SK-N-SH (cell line): ENCODE data around the gene DDX46. TPM values are rescaled to one million over a fixed set of nuclear protein-coding genes. Genes with fewer than 3 reads are reported as not detected.

Experiments used
- CTCF ChIA-PET: fragments of 300-600, 350-600 bp; formaldehyde crosslinking; extraction: SDS; loops from one replicate; lab custom pipeline; 2021; lab: Yijun Ruan, JAX
- POLR2A ChIA-PET: fragments of 350-600 bp; sonication (Branson Sonifier 250); formaldehyde crosslinking; extraction: SDS; loops from one replicate; lab custom pipeline; 2020; ENCODE audit warnings: antibody characterized with exemption, inconsistent platforms; lab: Yijun Ruan, JAX
- DNase-seq: peaks from one replicate; pipeline ENCODE4 v3.0.0; 2012
- H2AFZ ChIP-seq: fragments of 200-600 bp; sonication (generic); 2 replicates; pipeline ENCODE4 v1.8.1; 2016; ENCODE audit warnings: antibody characterized with exemption, mild to moderate bottlenecking, low read depth
- H3F3A ChIP-seq: fragments of 200-600 bp; sonication (generic); replicated peaks from 2 replicates; pipeline ENCODE3; 2016; ENCODE audit warnings: antibody characterized with exemption, mild to moderate bottlenecking; ENCODE audit not compliant: insufficient read depth
- H3K27ac ChIP-seq, 2 experiments: fragments of 200-500 bp in 1 of 2; fragments of 200-600 bp in 1 of 2; sonication (Bioruptor generic) in 1 of 2; sonication (generic), shearing (Covaris generic) in 1 of 2; 2 replicates each; pipeline versions ENCODE4 v1.5.1 to v1.6.1; 2014 to 2016; ENCODE audit warnings: low read depth in 2 of 2, inconsistent platforms in 1 of 2, low read length in 1 of 2, mild to moderate bottlenecking in 1 of 2, mixed read lengths in 1 of 2
- H3K27me3 ChIP-seq: fragments of 200-600 bp; sonication (generic), shearing (Covaris generic); 2 replicates; pipeline ENCODE4 v1.6.1; 2016; ENCODE audit warnings: mixed run types; ENCODE audit not compliant: insufficient read depth
- H3K36me3 ChIP-seq, 2 experiments: fragments of 200-500 bp in 1 of 2; fragments of 200-600 bp in 1 of 2; sonication (Bioruptor generic) in 1 of 2; sonication (generic) in 1 of 2; replicated peaks in 1 of 2; 2 replicates each; pipeline versions ENCODE3 to v1.5.1; 2014 to 2016; ENCODE audit warnings: low read length in 1 of 2, mild to moderate bottlenecking in 1 of 2; ENCODE audit not compliant: insufficient read depth in 2 of 2, control insufficient read depth in 1 of 2
- H3K4me1 ChIP-seq, 2 experiments: fragments of 200-500 bp in 1 of 2; fragments of 200-600 bp in 1 of 2; sonication (Bioruptor generic) in 1 of 2; sonication (generic), shearing (Covaris generic) in 1 of 2; 2 replicates each; pipeline versions ENCODE4 v1.5.1 to v1.6.1; 2014 to 2016; ENCODE audit warnings: low read depth in 1 of 2, low read length in 1 of 2, mixed run types in 1 of 2; ENCODE audit not compliant: insufficient read depth in 2 of 2, control insufficient read depth in 1 of 2
- H3K4me2 ChIP-seq: fragments of 200-600 bp; sonication (generic), shearing (Covaris generic); 2 replicates; pipeline ENCODE4 v1.6.1; 2017; ENCODE audit warnings: mixed run types
- H3K4me3 ChIP-seq, 2 experiments: fragments of 200-500 bp in 1 of 2; fragments of 200-600 bp in 1 of 2; sonication (Bioruptor generic) in 1 of 2; sonication (generic), shearing (Covaris generic) in 1 of 2; 2 replicates each; pipeline versions ENCODE4 v1.5.1 to v1.8.1; 2014 to 2016; ENCODE audit warnings: low read depth in 2 of 2, inconsistent platforms in 1 of 2, low read length in 1 of 2, mild to moderate bottlenecking in 1 of 2, mixed read lengths in 1 of 2, moderate library complexity in 1 of 2
- H3K79me2 ChIP-seq: fragments of 200-600 bp; sonication (generic); 2 replicates; pipeline ENCODE4 v1.8.1; 2017; ENCODE audit warnings: mild to moderate bottlenecking; ENCODE audit not compliant: insufficient read depth
- H3K9ac ChIP-seq: fragments of 200-600 bp; sonication (generic); 2 replicates; pipeline ENCODE4 v1.6.1; 2017; ENCODE audit warnings: mixed run types
- H3K9me2 ChIP-seq: fragments of 200-600 bp; sonication (generic); 2 replicates; pipeline ENCODE4 v1.6.1; 2017; ENCODE audit warnings: mixed run types
- H3K9me3 ChIP-seq: fragments of 200-600 bp; sonication (generic); 2 replicates; pipeline ENCODE4 v1.6.1; 2017; ENCODE audit warnings: mixed run types, mild to moderate bottlenecking, moderate library complexity
- H4K20me1 ChIP-seq: fragments of 200-600 bp; sonication (generic); 2 replicates; pipeline ENCODE4 v1.6.1; 2017; ENCODE audit warnings: mild to moderate bottlenecking, mixed run types; ENCODE audit not compliant: insufficient read depth
- CHD2 ChIP-seq: fragments of 150-350 bp; IDR thresholded peaks from 2 replicates; pipeline ENCODE4 v1.6.1; 2018; ENCODE audit warnings: low read length; ENCODE audit not compliant: partially characterized antibody
- ELF1 ChIP-seq: IDR thresholded peaks from 2 replicates; pipeline ENCODE4 v1.4.0; 2012
- EP300 ChIP-seq, 2 experiments: IDR thresholded peaks; 2 replicates each; pipeline versions ENCODE4 v1.4.0 to v1.6.1; 2012; ENCODE audit warnings: borderline replicate concordance in 1 of 2, low read depth in 1 of 2, low read length in 1 of 2
- FOSL2 ChIP-seq: IDR thresholded peaks from 2 replicates; pipeline ENCODE4 v1.4.0; 2012; ENCODE audit warnings: low read depth, mild to moderate bottlenecking, moderate library complexity, borderline replicate concordance
- FOXJ3 ChIP-seq: sonication (generic); formaldehyde crosslinking; IDR thresholded peaks from 2 replicates; pipeline ENCODE4 v1.5.1; 2020; ENCODE audit warnings: mild to moderate bottlenecking, missing genetic modification reagents
- GABPA ChIP-seq: IDR thresholded peaks from 2 replicates; pipeline ENCODE4 v1.4.0; 2012; ENCODE audit warnings: low read depth, mild to moderate bottlenecking
- JUND ChIP-seq: IDR thresholded peaks from 2 replicates; pipeline ENCODE4 v1.4.0; 2012
- MAX ChIP-seq: IDR thresholded peaks from 2 replicates; pipeline ENCODE4 v1.4.0; 2012; ENCODE audit warnings: low read depth
- MXI1 ChIP-seq: IDR thresholded peaks from 2 replicates; pipeline ENCODE4 v1.6.1; 2012; ENCODE audit warnings: mild to moderate bottlenecking, low read depth, low read length, improper control_type of control experiment
- NFIC ChIP-seq: IDR thresholded peaks from 2 replicates; pipeline ENCODE4 v1.4.0; 2012; ENCODE audit warnings: borderline replicate concordance
- PBX3 ChIP-seq: IDR thresholded peaks from 2 replicates; pipeline ENCODE4; 2012
- POLR2AphosphoS5 ChIP-seq: IDR thresholded peaks from 2 replicates; pipeline ENCODE4 v1.6.1; 2012; ENCODE audit warnings: low read depth, low read length
- REST ChIP-seq: IDR thresholded peaks from 2 replicates; pipeline ENCODE4 v1.6.1; 2012; ENCODE audit warnings: mild to moderate bottlenecking, low read depth, low read length, moderate library complexity
- RFX5 ChIP-seq: IDR thresholded peaks from 2 replicates; pipeline ENCODE4 v1.6.1; 2012; ENCODE audit warnings: mild to moderate bottlenecking, improper control_type of control experiment, low read length
- SIN3A ChIP-seq: IDR thresholded peaks from 2 replicates; pipeline ENCODE4 v1.6.1; 2012; ENCODE audit warnings: low read depth, mild to moderate bottlenecking, low read length, moderate library complexity, borderline replicate concordance
- SMC3 ChIP-seq: IDR thresholded peaks from 2 replicates; pipeline ENCODE4 v1.6.1; 2012; ENCODE audit warnings: low read depth, low read length, improper control_type of control experiment
- TAF1 ChIP-seq: IDR thresholded peaks from 2 replicates; pipeline ENCODE4 v1.6.1; 2012; ENCODE audit warnings: low read depth, mild to moderate bottlenecking, low read length, moderate library complexity, borderline replicate concordance
- TCF12 ChIP-seq: IDR thresholded peaks from 2 replicates; pipeline ENCODE4 v1.4.0; 2012
- TEAD4 ChIP-seq: IDR thresholded peaks from 2 replicates; pipeline ENCODE4 v1.4.0; 2012; ENCODE audit warnings: mild to moderate bottlenecking, borderline replicate concordance; ENCODE audit not compliant: insufficient read depth
- USF1 ChIP-seq: IDR thresholded peaks from 2 replicates; pipeline ENCODE4 v1.4.0; 2012; ENCODE audit warnings: low read depth, borderline replicate concordance
- USF2 ChIP-seq: fragments of 150-350 bp; IDR thresholded peaks from 2 replicates; pipeline ENCODE4 v1.6.1; 2017; ENCODE audit warnings: antibody characterized with exemption, low read length, low read depth, borderline replicate concordance
- YY1 ChIP-seq: IDR thresholded peaks from 2 replicates; pipeline ENCODE4 v1.4.0; 2012; ENCODE audit warnings: low read depth, mild to moderate bottlenecking
- ZBTB33 ChIP-seq: IDR thresholded peaks from 2 replicates; pipeline ENCODE4 v1.4.0; 2012; ENCODE audit warnings: low read depth, borderline replicate concordance
- WGBS: methylation state at CpG from one replicate; pipeline ENCODE4 v1.1.6; 2017; ENCODE audit warnings: low lambda C conversion rate; 5-methylcytosine and 5-hydroxymethylcytosine counted together
- polyA plus RNA-seq, 3 experiments: library from polyadenylated mRNA; depleted of rRNA; stranded (reverse); fragments of >200 nt; gene quantifications; 2 replicates each; pipeline ENCODE4 v1.2.3, GENCODE V29; 2012

DDX46 gene
- polyA plus RNA-seq, 1 of the 3 experiments (the other 2 are of a cell fraction), result 20.3 TPM

GRCh38 chr5:134873987-134874830 is 115.6 kb downstream of the DDX46 start, which contains the start of gene TXNDC15:
Gene TXNDC15, plus strand, starts transcription at chr5:134874371. Its CDS starts 57 bp downstream, at chr5:134874428.
- Histone ChIP-seq H4K20me1 (no peaks in the 10 kb centered on the region), H3K27me3 (no peaks in the 10 kb centered on the region), H3K27ac (peak within 1 kb of the TSS; percentile 89), H3K4me3 (peak within 1 kb of the TSS; percentile 70 to 78), H3K36me3 (peaks cover 0 to 4% of the 10 kb centered on the region in 2 experiments), H3K4me2 (peak within 1 kb of the TSS; percentile 87), H3F3A (peaks cover 19% of the 10 kb centered on the region), H3K4me1 (peaks cover 9 to 22% of the 10 kb centered on the region in 2 experiments; a peak in 2 of 4 replicates), H3K79me2 (peaks cover 40% of the 10 kb centered on the region), H3K9me3 (no peaks in the 10 kb centered on the region), H3K9ac (peak within 1 kb of the TSS; percentile 92), H3K9me2 (no peaks in the 10 kb centered on the region), H2AFZ (peak within 1 kb of the TSS; percentile 99)
- 11% methylated on average over 33 of the region's 79 CpGs for WGBS
- POLR2A ChIA-PET, result interaction anchor here (0.6 to 1.8 kb wide), 10 partner anchors 11 to 561 kb away, joined by 3 to 17 read pairs (median 6); partner anchors contain the start of genes C5orf24, CAMLG, DDX46 and PCBD2
- peak; percentile 93 for DNase-seq
- CTCF ChIA-PET, result interaction anchor here (1.3 to 3.4 kb wide), 5 partner anchors 12 to 117 kb away, joined by 3 to 18 read pairs (median 5); partner anchors contain the start of gene PCBD2
- TF ChIP-seq ZBTB33 (no peak), SIN3A (peak; percentile 70; the same call in 1 of the 2 replicates), FOXJ3 (CRISPR knock-in tag) (0 out of 2 replicates have a peak, but pooled peaks have one; percentile 34), TAF1 (peak; percentile 97), MXI1 (peak; percentile 71; the same call in 1 of the 2 replicates), NFIC (no peak; the same call in 1 of the 2 replicates), YY1 (peak; percentile 100), ELF1 (peak; percentile 78), TCF12 (peak; percentile 16; the same call in 1 of the 2 replicates), USF1 (peak; percentile 5; the same call in 1 of the 2 replicates), EP300 (IDR thresholded peaks at IDR 0.05; ENCODE audit: borderline replicate concordance in 1 of 2, low read depth in 1 of 2, low read length in 1 of 2) (0 out of 4 replicates have a peak, but pooled peaks of 1 of the 2 experiments have one; percentile 14), RFX5 (no peak), MAX (peak; percentile 72), GABPA (no peak; the same call in 1 of the 2 replicates), POLR2AphosphoS5 (peak; percentile 91), JUND (no peak), USF2 (no peak), CHD2 (peak; percentile 54), REST (peak; percentile 74), FOSL2 (no peak), TEAD4 (no peak), SMC3 (no peak), PBX3 (peak; percentile 6; the same call in 1 of the 2 replicates)
